ENCODE measurements around the gene TLR1.
A peak's percentile ranks its signal among the peaks of the same experiment; 100 is the strongest.
"Not testable (repeated sequence)": the region's sequence is repeated elsewhere in the genome, so short reads cannot be mapped to it uniquely, and the experiment has no call there.

Gene TLR1

GRCh38 chr4:38804654-38805295, at the start of gene TLR1:
Gene TLR1, minus strand, starts transcription at chr4:38804791. Its CDS starts 5,960 bp downstream, at chr4:38798831.
- no peak for DNase-seq (ENCODE audit: low spot score)

- DNase-seq (ENCODE audit: low spot score): no peak
Observed at GRCh38 chr4:38846015-38846414, 41.4 kb upstream of the TLR1 start.

- no peak for DNase-seq (ENCODE audit: low spot score)
Observed at GRCh38 chr4:38842994-38843393, 38.4 kb upstream of the TLR1 start.

- DNase-seq (ENCODE audit: low spot score): no peak
Observed at GRCh38 chr4:38837849-38838248, 33.3 kb upstream of the TLR1 start.

- DNase-seq (ENCODE audit: low spot score): no peak
Observed at GRCh38 chr4:38837334-38837733, 32.7 kb upstream of the TLR1 start.

GRCh38 chr4:38834570-38834969, 30.0 kb upstream of the TLR1 start:
- no peak for DNase-seq (ENCODE audit: low spot score)

GRCh38 chr4:38832624-38833528, 28.3 kb upstream of the TLR1 start:
- no peak for DNase-seq (ENCODE audit: low spot score)

GRCh38 chr4:38832206-38832605, 27.6 kb upstream of the TLR1 start:
- DNase-seq (ENCODE audit: low spot score): no peak

- no peak for DNase-seq (ENCODE audit: low spot score)
Observed at GRCh38 chr4:38831653-38832052, 27.1 kb upstream of the TLR1 start.

- peak; percentile 71 for DNase-seq (ENCODE audit: low spot score)
Observed at GRCh38 chr4:38829237-38829636, 24.6 kb upstream of the TLR1 start.

- DNase-seq (ENCODE audit: low spot score): no peak
Observed at GRCh38 chr4:38823766-38824165, 19.2 kb upstream of the TLR1 start.

- no peak for DNase-seq (ENCODE audit: low spot score)
Observed at GRCh38 chr4:38822748-38823303, 18.2 kb upstream of the TLR1 start.

GRCh38 chr4:38821739-38822138, 17.1 kb upstream of the TLR1 start:
- DNase-seq (ENCODE audit: low spot score): no peak

- peak; percentile 59 for DNase-seq (ENCODE audit: low spot score)
Observed at GRCh38 chr4:38820329-38821061, 15.9 kb upstream of the TLR1 start.

GRCh38 chr4:38819569-38819968, 15.0 kb upstream of the TLR1 start:
- DNase-seq (ENCODE audit: low spot score): no peak

- DNase-seq (ENCODE audit: low spot score): peak; percentile 49
Observed at GRCh38 chr4:38818441-38818976, 13.9 kb upstream of the TLR1 start.

- DNase-seq (ENCODE audit: low spot score): no peak
Observed at GRCh38 chr4:38815885-38816782, 11.5 kb upstream of the TLR1 start.

- DNase-seq (ENCODE audit: low spot score): no peak
Observed at GRCh38 chr4:38814386-38814785, 9.8 kb upstream of the TLR1 start.

GRCh38 chr4:38811297-38811696, 6.7 kb upstream of the TLR1 start:
- DNase-seq (ENCODE audit: low spot score): no peak

GRCh38 chr4:38807462-38807861, 2.9 kb upstream of the TLR1 start:
- not testable (repeated sequence) for DNase-seq (ENCODE audit: low spot score)

GRCh38 chr4:38806251-38806650, 1.7 kb upstream of the TLR1 start:
- not testable (repeated sequence) for DNase-seq (ENCODE audit: low spot score)

All from COLO829 (cell line).